Tibial nerve (tissue), 4 donors: ENCODE data around the gene MFSD6L.

Experiments used
- CTCF ChIP-seq, 5 experiments: fragments of 200-600 bp in 3 of 5; fragments of 450-650 bp in 2 of 5; sonication (generic) in 3 of 5; IDR thresholded peaks; one replicate each; pipeline ENCODE4 v1.5.1; 2016 to 2019; ENCODE audit warnings: antibody characterized with exemption in 5 of 5, mild to moderate bottlenecking in 3 of 5, moderate library complexity in 2 of 5
- EP300 ChIP-seq, 2 donors: sonication (generic); formaldehyde crosslinking; IDR thresholded peaks; one replicate each; pipeline ENCODE4 v1.6.1; 2017; ENCODE audit warnings: antibody characterized with exemption in 2 of 2, mild to moderate bottlenecking in 1 of 2
- POLR2A ChIP-seq, 2 donors: fragments of 450-650 bp; IDR thresholded peaks; one replicate each; pipeline ENCODE4 v1.6.1; 2017; ENCODE audit warnings: antibody characterized with exemption in 2 of 2, mild to moderate bottlenecking in 2 of 2, moderate library complexity in 2 of 2

GRCh38 chr17:8841844-8842243, 42.7 kb upstream of the MFSD6L start:
- no peak for TF ChIP-seq CTCF (IDR thresholded peaks at IDR 0.05)
- TF ChIP-seq EP300 (IDR thresholded peaks at IDR 0.05) = no peak
- TF ChIP-seq POLR2A (IDR thresholded peaks at IDR 0.05) = no peak
